Naive thymus-derived CD4-positive, alpha-beta T cell (primary cell): Measurements from ENCODE around the gene CCDC102A. TPM values are rescaled to one million over a fixed set of nuclear protein-coding genes. Genes with fewer than 3 reads are reported as not detected.

Experiments used
- ATAC-seq: fragments of 150-1000 bp; cut with Tn5 transposase; 2 replicates; pipeline ENCODE4 v1.10.0; 2021; ENCODE audit warnings: mild to moderate bottlenecking, moderate library complexity
- CTCF ChIA-PET: fragments of 350-600 bp; sonication (Branson Sonifier 250); formaldehyde crosslinking; loops from one replicate; lab custom pipeline; 2021; ENCODE audit warnings: antibody characterized with exemption; lab: Charles Lee
- POLR2A ChIA-PET: fragments of 350-600 bp; sonication (Branson Sonifier 250); formaldehyde crosslinking; loops from one replicate; lab custom pipeline; 2021; ENCODE audit warnings: antibody characterized with exemption, inconsistent platforms; lab: Charles Lee
- DNase-seq, 9 donors: peaks; one replicate each; pipeline versions ENCODE4 v3.0.0 to v3.0.0-alpha.2; 2020 to 2022; ENCODE audit warnings: mixed read lengths in 1 of 9
- H3K27ac ChIP-seq: one replicate; pipeline ENCODE4 v1.7.0; 2013; ENCODE audit warnings: mild to moderate bottlenecking, low read depth, low read length, moderate library complexity
- H3K27me3 ChIP-seq, 2 donors: one replicate each; pipeline ENCODE4 v1.7.0; 2013; ENCODE audit warnings: low read length in 2 of 2, mild to moderate bottlenecking in 2 of 2, moderate library complexity in 2 of 2; ENCODE audit not compliant: control insufficient read depth in 2 of 2, insufficient read depth in 2 of 2
- H3K36me3 ChIP-seq, 3 experiments: 1 replicate in 2 of 3; 2 replicates in 1 of 3; pipeline ENCODE4 v1.7.0; 2013; ENCODE audit warnings: low read length in 3 of 3, mild to moderate bottlenecking in 3 of 3, moderate library complexity in 1 of 3; ENCODE audit not compliant: insufficient read depth in 3 of 3, control insufficient read depth in 2 of 3
- H3K4me1 ChIP-seq, 2 donors: one replicate each; pipeline ENCODE4 v1.7.0; 2013; ENCODE audit warnings: low read length in 2 of 2, mild to moderate bottlenecking in 2 of 2, moderate library complexity in 1 of 2; ENCODE audit not compliant: control insufficient read depth in 2 of 2, insufficient read depth in 2 of 2
- H3K4me3 ChIP-seq: 2 replicates; pipeline ENCODE4 v1.7.0; 2013; ENCODE audit warnings: mild to moderate bottlenecking, low read length
- H3K9me3 ChIP-seq, 3 experiments: 1 replicate in 2 of 3; 2 replicates in 1 of 3; pipeline ENCODE4 v1.7.0; 2013; ENCODE audit warnings: low read length in 3 of 3; ENCODE audit not compliant: control insufficient read depth in 2 of 3
- H3K27ac Mint-ChIP-seq, 9 donors: one replicate each; pipeline ENCODE4 v1.8.0; 2020 to 2022; ENCODE audit warnings: mixed read lengths in 9 of 9, mild to moderate bottlenecking in 8 of 9, moderate library complexity in 5 of 9, inconsistent platforms in 2 of 9
- H3K27me3 Mint-ChIP-seq, 5 donors: one replicate each; pipeline ENCODE4 v1.8.0; 2021 to 2022; ENCODE audit warnings: mixed read lengths in 5 of 5, mild to moderate bottlenecking in 1 of 5
- H3K36me3 Mint-ChIP-seq, 5 donors: one replicate each; pipeline ENCODE4 v1.8.0; 2020 to 2022; ENCODE audit warnings: mixed read lengths in 5 of 5, mild to moderate bottlenecking in 3 of 5, inconsistent platforms in 1 of 5
- H3K4me1 Mint-ChIP-seq, 7 donors: one replicate each; pipeline ENCODE4 v1.8.0; 2020 to 2022; ENCODE audit warnings: mixed read lengths in 7 of 7, mild to moderate bottlenecking in 3 of 7, inconsistent platforms in 1 of 7
- H3K4me3 Mint-ChIP-seq, 10 donors: one replicate each; pipeline ENCODE4 v1.8.0; 2020 to 2022; ENCODE audit warnings: mild to moderate bottlenecking in 10 of 10, mixed read lengths in 10 of 10, moderate library complexity in 6 of 10, inconsistent platforms in 2 of 10
- H3K9me3 Mint-ChIP-seq, 11 donors: one replicate each; pipeline ENCODE4 v1.8.0; 2020 to 2022; ENCODE audit warnings: mixed read lengths in 11 of 11, mild to moderate bottlenecking in 4 of 11, inconsistent platforms in 1 of 11, moderate library complexity in 1 of 11
- intact Hi-C, 2 donors: fragments of 100-400 bp; cut with micrococcal nuclease; formaldehyde crosslinking; loops; one replicate each; pipeline ENCODE4 v1.15.1; 2023
- polyA plus RNA-seq, 2 donors: library from polyadenylated mRNA; unstranded; fragments of 300-500 nt; fragmentation: Illumina TruSeq; gene quantifications; one replicate each; pipeline ENCODE4 v1.2.3, GENCODE V29; 2021
- total RNA-seq, 6 experiments: library from RNA in 5 of 6; stranded (reverse) in 5 of 6; gene quantifications; 1 replicate in 5 of 6; 2 replicates in 1 of 6; pipeline ENCODE4 v1.2.3 and lab custom pipeline; 2021 to 2026

CCDC102A gene
- total and polyA plus RNA-seq, 7 experiments from 2014 or later = 3.0 to 12.7 (median 7.1) TPM

GRCh38 chr16:57535680-57536305 is 578 bp downstream of the CCDC102A start:
- H3K9me3 Mint-ChIP-seq = no peaks in the 10 kb centered on the region
- ChIA-PET POLR2A (interaction anchor here (1.2 to 2.7 kb wide), 3 partner anchors 10 to 49 kb away, joined by 3 to 9 read pairs (median 4); partner anchors contain the start of gene DOK4), CTCF (interaction anchor here (1.1 kb wide), 1 partner anchor 19 kb away, joined by 3 read pairs; no protein-coding TSS in a partner anchor)
- peak overlapping the region; percentile 77 to 89 (median 82) for H3K4me3 Mint-ChIP-seq
- H3K27me3 Mint-ChIP-seq = no peaks in the 10 kb centered on the region
- H3K36me3 Mint-ChIP-seq = no peaks in the 10 kb centered on the region
- H3K4me1 Mint-ChIP-seq = peaks cover 57 to 79% (median 74%) of the 10 kb centered on the region in 7 donors
- Histone ChIP-seq H3K4me1 (peaks cover 54 to 60% of the 10 kb centered on the region in 2 donors), H3K36me3 (no peaks in the 10 kb centered on the region), H3K9me3 (no peaks in the 10 kb centered on the region), H3K27ac (peak overlapping the region; percentile 93), H3K4me3 (peak overlapping the region; percentile 44), H3K27me3 (no peaks in the 10 kb centered on the region)
- peak; percentile 95 for ATAC-seq
- intact Hi-C loops = loop anchor here (1.0 to 10.0 kb wide), 15 partner anchors 17 to 1097 kb away; partner anchors contain the start of genes DOK4 (in 2 of the 2), KATNB1 (in 2 of the 2), CFAP20 (in 1 of the 2) and CIAPIN1 (in 1 of the 2)
- DNase-seq = peak; percentile 77 to 94 (median 87)
- peak overlapping the region; percentile 82 to 96 (median 94) for H3K27ac Mint-ChIP-seq

- POLR2A ChIA-PET = interaction anchor here (1.2 to 2.7 kb wide), 2 partner anchors 9 to 48 kb away, joined by 3 to 9 read pairs; partner anchors contain the start of gene DOK4
- DNase-seq (peak in 1 of 9 donors; percentile 23), ATAC-seq (no peak)
- Histone ChIP-seq H3K4me3 (no peak overlapping the region), H3K9me3 (no peaks in the 10 kb centered on the region), H3K27ac (peak overlapping the region; percentile 87), H3K27me3 (no peaks in the 10 kb centered on the region), H3K4me1 (peaks cover 61 to 67% of the 10 kb centered on the region in 2 donors), H3K36me3 (no peaks in the 10 kb centered on the region)
- Mint-ChIP-seq H3K9me3 (no peaks in the 10 kb centered on the region), H3K27me3 (no peaks in the 10 kb centered on the region), H3K27ac (peak overlapping the region; percentile 85 to 98 (median 95)), H3K36me3 (no peaks in the 10 kb centered on the region), H3K4me1 (peaks cover 61 to 83% (median 81%) of the 10 kb centered on the region in 7 donors), H3K4me3 (peak overlapping the region; percentile 16 to 89 (median 82))
- intact Hi-C loops = loop anchor here (5.0 to 10.0 kb wide), 8 partner anchors 70 to 1097 kb away; partner anchors contain the start of genes ARL2BP (in 1 of the 2), CNOT1 (in 1 of the 2), HERPUD1 (in 1 of the 2) and PSME3IP1 (in 1 of the 2)
- CTCF ChIA-PET = interaction anchor here (0.6 to 1.1 kb wide), 2 partner anchors 18 to 150 kb away, joined by 3 read pairs; no protein-coding TSS in a partner anchor
These were observed 1.3 kb downstream of the CCDC102A start for GRCh38 chr16:57534881-57535658.

- no peak overlapping the region for H3K4me3 ChIP-seq
- ATAC-seq = no peak
- intact Hi-C loops = loop anchor here (5.0 to 10.0 kb wide), 3 partner anchors 70 to 1090 kb away; partner anchors contain the start of genes ARL2BP (in 1 of the 2) and CNOT1 (in 1 of the 2)
- DNase-seq = peak in 2 of 9 donors; percentile 20 to 22
- peaks cover 68 to 89% (median 88%) of the 10 kb centered on the region in 7 donors for H3K4me1 Mint-ChIP-seq
- H3K27me3 ChIP-seq = no peaks in the 10 kb centered on the region
- peak overlapping the region; percentile 79 to 98 (median 95) for H3K27ac Mint-ChIP-seq
- ChIA-PET POLR2A (interaction anchor here (0.5 to 1.2 kb wide), 2 partner anchors 8 to 55 kb away, joined by 3 to 4 read pairs; no protein-coding TSS in a partner anchor), CTCF (interaction anchor here (0.6 to 0.9 kb wide), 3 partner anchors 9 to 267 kb away, joined by 3 to 4 read pairs (median 3); no protein-coding TSS in a partner anchor)
- H3K36me3 Mint-ChIP-seq = peaks cover 0 to 4% (median 3%) of the 10 kb centered on the region in 5 donors
- H3K4me3 Mint-ChIP-seq = peak overlapping the region; percentile 16 to 88 (median 76)
- H3K9me3 Mint-ChIP-seq = no peaks in the 10 kb centered on the region
- H3K4me1 ChIP-seq = peaks cover 66 to 67% of the 10 kb centered on the region in 2 donors
- no peaks in the 10 kb centered on the region for H3K27me3 Mint-ChIP-seq
- H3K27ac ChIP-seq = peak overlapping the region; percentile 87
- H3K36me3 ChIP-seq = no peaks in the 10 kb centered on the region
- no peaks in the 10 kb centered on the region for H3K9me3 ChIP-seq
These were observed 2.0 kb downstream of the CCDC102A start for GRCh38 chr16:57534337-57534880.

- no peak for ATAC-seq
- no peaks in the 10 kb centered on the region for H3K9me3 Mint-ChIP-seq
- peaks cover 0 to 4% (median 3%) of the 10 kb centered on the region in 5 donors for H3K36me3 Mint-ChIP-seq
- ChIA-PET CTCF (interaction anchor here (0.6 to 1.0 kb wide), 3 partner anchors 8 to 266 kb away, joined by 3 to 5 read pairs (median 4); no protein-coding TSS in a partner anchor), POLR2A (interaction anchor here (0.5 to 0.9 kb wide), 4 partner anchors 9 to 87 kb away, joined by 3 to 4 read pairs (median 3); partner anchors contain the start of genes ADGRG5, CIAPIN1 and COQ9)
- peaks cover 63 to 70% of the 10 kb centered on the region in 2 donors for H3K4me1 ChIP-seq
- no peaks in the 10 kb centered on the region for H3K27me3 ChIP-seq
- H3K4me3 Mint-ChIP-seq = peak overlapping the region; percentile 16 to 88 (median 70)
- H3K9me3 ChIP-seq = no peaks in the 10 kb centered on the region
- peak overlapping the region; percentile 87 for H3K27ac ChIP-seq
- DNase-seq = peak in 7 of 9 donors; percentile 25 to 61 (median 42)
- H3K4me1 Mint-ChIP-seq = peaks cover 64 to 87% (median 83%) of the 10 kb centered on the region in 7 donors
- peak overlapping the region; percentile 79 to 98 (median 95) for H3K27ac Mint-ChIP-seq
- no peak overlapping the region for H3K4me3 ChIP-seq
- intact Hi-C loops = loop anchor here (5.0 to 10.0 kb wide), 3 partner anchors 71 to 1091 kb away; partner anchors contain the start of genes ARL2BP (in 1 of the 2) and CNOT1 (in 1 of the 2)
- H3K27me3 Mint-ChIP-seq = no peaks in the 10 kb centered on the region
- no peaks in the 10 kb centered on the region for H3K36me3 ChIP-seq
These were observed 2.7 kb downstream of the CCDC102A start for GRCh38 chr16:57533431-57534336.

- Histone ChIP-seq H3K4me3 (no peak overlapping the region), H3K36me3 (no peaks in the 10 kb centered on the region), H3K4me1 (peaks cover 49 to 59% of the 10 kb centered on the region in 2 donors), H3K27ac (peak overlapping the region; percentile 87), H3K27me3 (no peaks in the 10 kb centered on the region), H3K9me3 (no peaks in the 10 kb centered on the region)
- peak overlapping the region; percentile 0 to 88 (median 69) for H3K4me3 Mint-ChIP-seq
- intact Hi-C loops = loop anchor here (5.0 to 10.0 kb wide), 3 partner anchors 73 to 1093 kb away; partner anchors contain the start of genes ARL2BP (in 1 of the 2) and CNOT1 (in 1 of the 2)
- ChIA-PET CTCF (interaction anchor here (1.0 to 1.9 kb wide), 2 partner anchors 10 to 12 kb away, joined by 5 to 6 read pairs; no protein-coding TSS in a partner anchor), POLR2A (interaction anchor here (0.7 to 2.6 kb wide), 2 partner anchors 10 to 67 kb away, joined by 3 to 16 read pairs; partner anchors contain the start of gene ADGRG5)
- H3K27ac Mint-ChIP-seq = peak overlapping the region; percentile 80 to 99 (median 96)
- H3K36me3 Mint-ChIP-seq = peaks cover 0 to 4% (median 3%) of the 10 kb centered on the region in 5 donors
- DNase-seq = peak in 1 of 9 donors; percentile 19
- no peaks in the 10 kb centered on the region for H3K9me3 Mint-ChIP-seq
- peaks cover 52 to 72% (median 69%) of the 10 kb centered on the region in 7 donors for H3K4me1 Mint-ChIP-seq
- ATAC-seq = no peak
- no peaks in the 10 kb centered on the region for H3K27me3 Mint-ChIP-seq
These were observed 4.1 kb downstream of the CCDC102A start for GRCh38 chr16:57532266-57532625.
